GM18526 (cell line): Measurements from ENCODE around the gene METTL15.

Source experiments
- POLR2A ChIP-seq: IDR thresholded peaks from 3 replicates; pipeline ENCODE4 v1.6.1; 2011; ENCODE audit not compliant: insufficient read length; ENCODE audit errors: extremely low read depth

METTL15 gene

DNA sequence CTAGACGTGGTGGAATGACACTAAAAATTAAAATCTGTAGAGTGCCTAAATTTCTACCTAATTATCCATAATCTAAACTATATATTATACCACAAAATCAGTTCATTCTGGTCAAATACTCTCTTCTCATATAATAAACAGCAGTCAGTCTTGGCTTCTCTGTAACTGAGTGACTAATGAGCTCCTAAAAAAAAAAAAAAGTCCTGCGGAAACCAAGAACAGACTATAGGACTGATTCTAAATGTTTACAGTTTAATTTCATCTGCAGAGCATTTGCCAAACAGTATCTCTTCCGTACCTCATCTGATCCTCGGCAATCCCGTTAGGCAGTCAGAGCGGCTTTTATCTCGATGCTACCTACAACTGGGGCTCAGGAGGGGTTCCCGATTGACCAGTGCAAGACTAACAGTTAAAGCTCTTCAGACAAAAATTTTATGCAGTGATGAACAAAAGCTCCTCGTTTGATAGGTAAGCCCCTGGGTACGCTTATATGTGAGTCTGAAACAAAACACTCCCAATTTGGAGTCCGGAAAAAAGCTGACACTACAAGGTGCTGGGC, 918 bp upstream of the METTL15 start:
- TF ChIP-seq POLR2A, result no peak

DNA sequence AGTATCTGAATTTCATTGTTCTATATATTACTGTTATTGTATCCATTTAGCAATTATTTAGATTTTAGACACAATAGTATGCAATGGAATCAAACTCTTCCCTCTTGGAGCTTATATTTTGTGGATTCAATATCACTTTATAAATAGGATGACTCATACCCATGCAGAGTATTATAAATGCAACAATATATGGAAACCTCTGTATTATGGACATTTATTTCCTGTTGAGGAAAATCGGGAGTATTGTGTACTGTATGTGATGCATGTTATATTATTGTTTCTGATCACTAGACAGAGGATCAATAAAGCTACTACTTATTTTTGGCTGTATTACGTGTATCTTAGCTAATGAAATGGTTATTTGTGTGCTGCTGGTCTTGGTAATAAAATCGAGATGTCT, 770 bp downstream of the METTL15 start:
- no peak for TF ChIP-seq POLR2A

DNA sequence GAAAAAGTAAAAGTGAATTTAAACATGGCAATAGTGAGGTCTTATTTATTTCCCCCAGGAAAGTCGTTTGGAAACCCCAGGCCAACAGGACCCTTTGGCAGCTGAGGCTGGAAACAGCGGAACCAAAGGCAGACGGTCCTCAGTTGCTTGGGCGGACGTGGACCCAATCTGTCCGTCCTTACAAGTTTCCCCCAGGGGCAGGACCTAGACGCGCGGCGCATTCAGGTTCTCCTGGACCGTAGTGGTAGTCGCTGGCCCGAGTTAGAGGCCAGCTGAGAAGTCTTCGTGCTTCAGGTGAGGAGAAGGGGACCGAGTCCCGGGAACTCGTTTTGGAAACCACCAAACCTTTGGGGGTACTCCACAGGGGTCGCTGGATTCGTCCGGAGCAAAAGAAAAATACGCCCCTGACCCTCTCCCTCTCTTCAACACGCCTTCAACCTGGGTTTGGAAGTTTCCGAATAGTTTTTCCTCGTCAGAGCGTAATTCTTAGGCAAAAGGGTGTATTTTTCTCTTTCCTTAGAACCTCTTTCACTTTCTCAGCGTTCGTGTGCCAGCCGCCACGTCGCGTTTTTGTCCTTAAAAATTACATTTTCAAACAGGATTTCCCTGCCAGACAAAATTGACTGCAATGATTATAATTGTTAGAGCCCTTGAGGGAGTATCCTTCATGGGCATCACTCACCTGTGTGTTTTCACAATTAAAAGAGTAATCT, 2.1 kb downstream of the METTL15 start:
- TF ChIP-seq POLR2A, result peak; percentile 65

DNA sequence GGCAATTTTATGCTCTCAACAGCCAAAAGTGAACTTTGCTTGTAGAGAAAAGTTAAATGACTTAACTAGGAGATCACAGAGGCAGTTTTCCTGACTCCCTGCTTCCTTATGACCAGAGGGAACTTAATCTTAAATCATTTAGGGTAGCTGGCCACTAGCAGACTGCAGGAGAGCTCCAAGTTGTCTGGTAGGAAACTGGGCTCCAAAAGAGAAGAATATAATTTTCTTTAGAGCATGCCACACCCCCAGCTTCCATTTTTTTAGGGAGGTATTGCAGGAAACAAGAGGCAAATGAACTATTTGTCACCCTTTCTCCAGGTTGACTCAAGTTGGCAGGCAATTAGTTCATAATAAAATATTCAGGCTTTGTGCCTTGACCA, 2.6 kb downstream of the METTL15 start:
- TF ChIP-seq POLR2A, result no peak

DNA sequence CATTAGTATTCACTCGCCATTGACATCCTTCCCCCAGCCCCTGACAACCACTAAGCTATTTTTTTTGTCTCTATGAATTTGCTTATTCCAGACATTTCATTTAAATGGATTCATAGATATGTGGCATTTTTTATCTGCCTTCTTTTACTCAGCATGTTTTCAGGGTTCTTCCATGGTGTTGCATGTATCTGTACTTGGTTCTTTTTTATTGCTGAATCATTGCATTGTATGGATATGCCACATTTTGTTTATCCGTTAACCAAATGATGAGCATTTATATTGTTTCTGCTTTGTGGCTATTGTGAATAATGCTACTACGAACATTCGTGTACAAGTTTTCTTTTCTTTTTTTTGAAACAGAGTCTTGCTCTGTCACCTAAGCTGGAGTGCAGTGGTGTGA, 5.9 kb downstream of the METTL15 start:
- no peak for TF ChIP-seq POLR2A

DNA sequence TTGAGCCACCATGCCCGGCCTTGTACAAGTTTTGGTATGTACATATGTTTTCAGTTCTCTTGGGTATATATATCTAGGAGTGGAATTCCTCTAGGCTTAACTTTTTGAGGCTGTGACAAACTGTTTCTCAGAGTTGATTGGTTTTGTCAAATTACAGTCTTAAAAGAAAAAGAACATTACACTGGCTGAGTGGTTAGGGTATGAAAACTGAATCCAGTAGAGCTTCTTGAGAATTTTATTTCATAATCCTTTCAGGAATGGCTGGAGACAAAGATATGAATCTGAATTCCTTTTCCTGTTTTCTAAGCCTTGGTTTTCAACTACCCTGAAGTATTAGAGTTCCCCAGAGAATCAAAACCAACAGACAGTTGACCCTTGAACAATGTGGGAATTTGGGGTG, 6.5 kb downstream of the METTL15 start:
- no peak for TF ChIP-seq POLR2A

DNA sequence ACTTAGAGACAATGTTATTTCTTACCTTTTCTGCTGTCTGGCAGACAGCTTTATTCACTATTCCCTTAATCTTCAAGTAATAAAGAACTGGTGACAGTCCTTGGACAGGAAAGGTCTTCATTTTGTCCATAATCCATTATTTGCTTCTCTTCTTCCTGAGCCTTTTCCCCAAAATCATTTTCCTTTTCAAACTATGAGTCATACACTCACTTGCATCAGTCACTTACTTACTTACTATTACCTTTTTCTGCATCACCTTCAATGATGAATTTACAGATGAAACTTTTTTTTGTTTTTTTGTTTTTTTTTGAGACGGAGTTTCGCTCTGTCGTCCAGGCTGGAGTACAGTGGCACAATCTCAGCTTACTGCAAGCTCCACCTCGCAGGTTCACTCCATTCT, 9.5 kb downstream of the METTL15 start:
- no peak for TF ChIP-seq POLR2A

DNA sequence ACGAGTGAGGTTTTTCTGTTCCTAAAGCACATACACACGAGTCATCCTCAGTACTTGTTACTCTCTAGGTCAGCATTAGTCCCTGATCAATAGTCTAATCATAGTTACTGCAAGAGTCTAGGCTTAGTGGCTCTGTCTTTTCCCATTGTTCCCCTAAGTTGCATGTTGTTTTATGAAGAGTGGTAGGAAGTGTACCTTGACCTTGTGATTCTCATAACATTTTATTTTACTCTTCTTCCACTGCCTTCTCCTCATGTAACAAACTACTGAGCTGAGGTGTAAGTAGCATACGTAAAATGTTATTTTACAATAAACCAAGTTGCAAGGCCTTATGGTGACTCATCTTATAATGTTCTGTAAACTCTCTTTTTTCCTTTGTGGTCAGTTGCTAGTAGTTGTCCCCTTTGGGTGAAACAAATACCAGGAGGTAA, 15.0 kb downstream of the METTL15 start:
- TF ChIP-seq POLR2A, result no peak

DNA sequence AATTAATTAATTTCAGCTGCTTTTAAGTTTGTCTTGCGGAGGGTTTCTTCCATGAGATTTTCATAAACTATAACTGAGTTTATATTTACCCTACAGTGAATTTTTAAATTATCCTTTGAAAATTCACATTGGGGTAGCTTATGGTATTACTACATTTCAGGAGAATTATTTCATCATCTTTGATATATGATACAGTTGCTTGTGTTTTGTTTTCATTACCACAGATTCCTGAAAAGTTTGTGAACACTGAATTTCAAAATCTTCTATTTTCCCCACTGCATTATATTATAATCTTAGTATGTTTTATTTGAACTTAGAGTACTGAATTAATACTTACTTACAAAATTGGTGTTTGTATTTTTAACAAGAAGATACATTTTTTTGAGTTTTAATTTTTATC, 24.4 kb downstream of the METTL15 start:
- TF ChIP-seq POLR2A, result no peak

DNA sequence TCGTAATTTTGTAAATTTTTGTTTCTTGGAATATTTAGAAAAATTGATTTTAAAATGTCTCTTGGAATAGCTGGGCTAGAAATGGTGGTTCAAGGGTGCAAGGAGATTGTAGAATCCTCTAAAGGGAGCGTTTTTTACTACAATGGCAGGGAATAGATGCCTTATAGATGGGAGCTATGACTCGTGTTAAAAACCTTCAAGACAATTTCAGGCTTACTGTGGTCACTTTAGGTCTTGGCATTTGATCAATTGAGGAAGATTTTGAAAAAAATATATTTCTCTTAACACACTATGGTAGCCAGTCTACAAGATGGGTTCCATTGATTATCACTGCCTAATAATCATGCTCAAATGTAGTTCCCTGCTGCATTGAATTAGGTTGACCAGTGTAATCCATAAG, 25.0 kb downstream of the METTL15 start:
- no peak for TF ChIP-seq POLR2A

DNA sequence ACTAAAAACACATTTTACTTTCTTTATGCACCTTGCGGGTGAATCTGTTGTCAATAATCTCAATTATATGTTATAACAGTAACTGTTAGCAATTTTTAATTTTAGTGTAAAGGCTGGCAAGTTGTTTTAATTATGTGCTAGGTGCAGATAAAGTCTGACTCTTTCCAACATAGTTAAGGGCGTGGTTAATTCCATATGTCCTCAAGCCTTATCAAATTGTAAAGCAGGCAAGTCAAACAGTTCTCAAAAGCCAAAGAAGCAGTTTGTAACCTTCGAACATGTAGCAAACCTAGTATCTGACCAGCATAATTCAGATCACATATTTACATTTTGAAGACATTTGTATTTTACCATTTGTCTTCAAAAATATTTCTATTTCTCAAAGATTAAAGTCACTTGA, 29.2 kb downstream of the METTL15 start:
- no peak for TF ChIP-seq POLR2A

DNA sequence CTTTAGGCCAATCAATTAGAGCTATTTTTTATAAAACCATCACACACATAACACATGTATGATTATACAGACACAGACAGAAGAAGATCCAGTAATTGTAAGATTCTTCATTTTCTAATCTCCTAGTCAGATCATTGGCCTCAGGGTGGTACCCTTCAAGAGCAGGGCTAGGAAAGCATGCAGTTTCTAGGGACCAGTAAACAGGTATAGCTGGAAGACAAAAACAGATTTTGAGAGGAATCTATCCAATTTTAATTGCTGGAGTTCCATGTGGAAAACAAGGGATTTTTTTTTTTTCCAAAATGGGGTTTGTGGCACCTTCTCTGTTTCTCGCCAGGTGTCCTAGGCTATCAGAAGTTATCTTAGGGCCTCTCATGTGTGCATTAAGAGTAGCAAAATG, 29.6 kb downstream of the METTL15 start:
- TF ChIP-seq POLR2A, result no peak

DNA sequence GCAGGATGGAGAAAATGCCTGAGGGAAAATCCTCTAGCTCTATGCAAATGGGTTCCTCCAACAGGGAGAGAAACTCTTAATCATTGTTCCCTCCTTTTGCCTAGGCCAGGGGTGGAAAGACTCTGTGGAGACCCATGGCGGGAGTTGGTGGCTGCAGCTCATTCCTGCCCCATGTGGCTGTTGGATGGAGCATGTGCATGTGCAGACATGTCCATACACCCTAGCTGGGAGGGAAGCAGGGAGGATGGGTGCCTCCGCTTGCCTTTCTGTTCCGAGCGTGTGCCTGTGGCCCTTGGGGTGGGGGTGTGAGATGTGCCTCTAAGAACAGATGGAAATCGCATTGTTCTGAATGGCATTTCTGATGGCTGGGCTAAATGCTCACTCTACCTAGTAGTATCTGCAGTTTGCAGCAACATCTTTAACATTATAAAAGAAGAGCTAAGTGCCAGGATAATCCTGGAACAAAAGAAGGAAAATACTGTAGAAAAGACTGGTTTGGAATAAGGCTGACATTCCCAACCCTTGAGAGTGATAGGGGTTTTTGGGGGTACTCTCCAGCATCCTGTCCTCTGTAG, 31.7 kb downstream of the METTL15 start:
- TF ChIP-seq POLR2A, result no peak

DNA sequence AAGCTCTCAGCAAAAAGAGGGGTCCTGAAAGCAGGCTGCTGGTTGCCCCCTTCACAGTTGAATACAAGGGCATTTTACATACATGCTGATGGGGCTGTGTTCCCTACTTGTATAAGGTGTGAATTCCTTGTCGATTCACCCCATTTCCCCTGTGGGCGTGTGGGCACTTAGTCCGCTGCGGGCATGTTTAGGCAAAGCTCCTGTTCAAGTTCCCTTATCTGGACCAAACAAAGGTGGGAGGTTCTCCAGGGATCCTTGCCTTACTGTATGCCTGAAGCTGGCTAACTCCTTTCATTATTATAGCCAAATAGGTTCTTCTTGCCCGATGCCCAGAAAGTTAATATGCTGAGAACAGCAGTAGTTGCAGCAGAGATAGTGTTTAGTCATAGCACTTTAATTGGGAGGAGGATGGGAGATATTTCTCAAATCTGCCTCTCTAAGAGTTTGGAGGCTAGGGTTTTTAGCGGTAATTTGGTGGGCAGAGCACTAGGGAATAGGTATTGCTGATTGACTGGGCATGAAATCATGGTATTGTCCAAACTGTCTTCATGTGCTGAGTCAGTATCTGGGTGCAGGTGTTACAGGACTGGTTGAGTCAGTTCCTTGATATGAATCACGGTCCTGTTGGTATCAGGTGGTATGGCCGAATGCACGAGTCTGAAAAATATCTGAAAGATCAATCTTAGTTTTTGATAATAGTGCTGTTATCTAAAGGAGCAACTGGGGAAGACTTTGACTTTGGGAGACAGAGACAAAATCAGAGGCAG, 32.7 kb downstream of the METTL15 start:
- no peak for TF ChIP-seq POLR2A

DNA sequence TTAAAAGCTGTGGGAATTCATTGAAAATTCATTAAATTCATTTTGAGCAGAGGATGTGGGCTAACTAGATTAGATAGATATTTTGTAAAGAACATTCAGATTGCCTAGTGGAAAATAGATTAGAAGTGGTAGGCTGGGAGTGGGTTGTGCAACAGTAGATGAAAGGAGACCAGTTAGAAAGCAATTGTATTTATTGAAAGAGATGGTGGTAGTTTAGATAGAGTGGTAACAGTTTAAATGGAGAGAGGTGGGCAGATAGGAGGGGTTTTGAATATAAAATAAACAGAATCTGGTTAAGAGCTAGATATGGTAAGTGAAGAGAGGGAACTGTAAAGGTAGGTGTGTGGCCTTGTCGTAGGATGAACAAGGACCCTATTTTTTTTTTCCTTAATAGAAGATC, 34.5 kb downstream of the METTL15 start:
- no peak for TF ChIP-seq POLR2A

DNA sequence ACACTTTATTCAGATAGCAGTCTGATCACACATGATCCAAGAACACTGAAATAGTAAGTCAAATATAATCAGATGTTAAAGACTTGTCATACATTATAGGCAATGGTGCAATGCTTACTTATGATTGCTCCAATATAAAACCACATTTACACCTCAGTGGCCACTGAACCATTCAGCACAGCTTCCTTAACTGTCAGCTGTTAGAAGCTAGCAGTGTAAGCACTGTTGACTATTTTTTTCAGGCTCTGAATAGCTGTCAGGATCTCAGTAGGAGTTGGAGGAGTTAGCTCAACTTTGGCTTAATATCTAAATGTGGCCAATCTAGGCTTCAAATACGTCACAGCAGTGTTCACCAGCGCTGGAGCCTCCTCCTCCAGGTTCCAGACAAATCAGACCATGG, 36.6 kb downstream of the METTL15 start:
- TF ChIP-seq POLR2A, result no peak
